Activated B cell treated with CpG ODN at 0.5 μM for 24 hours (primary cell): ENCODE measurements around the gene OSBPL7. TPM values are rescaled to one million over a fixed set of nuclear protein-coding genes. Genes with fewer than 3 reads are reported as not detected.

ENCODE experiments used
- ATAC-seq: fragments of 200-7000 bp; cut with Tn5 transposase; one replicate; pipeline ENCODE4 v1.10.0; 2021; ENCODE audit warnings: low read depth, mild to moderate bottlenecking, moderate library complexity
- CTCF ChIA-PET: fragments of 350-600 bp; sonication (Branson Sonifier 250); formaldehyde crosslinking; loops from one replicate; lab custom pipeline; 2021; ENCODE audit warnings: antibody characterized with exemption; lab: Charles Lee
- POLR2A ChIA-PET: fragments of 350-600 bp; sonication (Branson Sonifier 250); formaldehyde crosslinking; loops from one replicate; lab custom pipeline; 2021; ENCODE audit warnings: antibody characterized with exemption; lab: Charles Lee
- DNase-seq: peaks from one replicate; pipeline ENCODE4 v3.0.0; 2022
- H3K27ac Mint-ChIP-seq: one replicate; pipeline ENCODE4 v1.8.0; 2020; ENCODE audit warnings: mixed read lengths
- H3K27me3 Mint-ChIP-seq: one replicate; pipeline ENCODE4 v1.8.0; 2021; ENCODE audit warnings: mixed read lengths
- H3K36me3 Mint-ChIP-seq: one replicate; pipeline ENCODE4 v1.8.0; 2021; ENCODE audit warnings: low read depth, mixed read lengths
- H3K4me1 Mint-ChIP-seq: one replicate; pipeline ENCODE4 v1.8.0; 2021; ENCODE audit warnings: mixed read lengths
- H3K4me3 Mint-ChIP-seq: one replicate; pipeline ENCODE4 v1.8.0; 2020; ENCODE audit warnings: mild to moderate bottlenecking, mixed read lengths
- H3K9me3 Mint-ChIP-seq: one replicate; pipeline ENCODE4 v1.8.0; 2020; ENCODE audit warnings: mixed read lengths
- CTCF ChIP-seq: fragments of 200-600 bp; IDR thresholded peaks from one replicate; pipeline ENCODE4 v1.8.0; 2022; ENCODE audit warnings: antibody characterized with exemption, mild to moderate bottlenecking
- intact Hi-C: fragments of 100-400 bp; cut with micrococcal nuclease; formaldehyde crosslinking; loops from one replicate; pipeline ENCODE4 v1.15.1; 2024
- total RNA-seq: library from RNA; stranded (reverse); gene quantifications from 2 replicates; pipeline ENCODE4 v1.2.3, GENCODE V29; 2022

OSBPL7 gene
- total RNA-seq, 1 donor from 2014 or later, result 34.4 TPM

- ChIA-PET CTCF (interaction anchor here (0.6 to 1.2 kb wide), 4 partner anchors 9 to 59 kb away, joined by 3 to 5 read pairs (median 4); partner anchors contain the start of genes OSBPL7 and SCRN2), POLR2A (interaction anchor here (0.6 to 3.1 kb wide), 15 partner anchors 9 to 217 kb away, joined by 3 to 53 read pairs (median 6); partner anchors contain the start of genes CDK5RAP3, KPNB1, NFE2L1 and OSBPL7)
- Mint-ChIP-seq H3K27me3 (no peaks in the 10 kb centered on the region), H3K4me1 (peaks cover 29% of the 10 kb centered on the region), H3K4me3 (peak within 1 kb of the TSS; percentile 96), H3K27ac (peak within 1 kb of the TSS; percentile 92), H3K9me3 (no peaks in the 10 kb centered on the region), H3K36me3 (peaks cover 34% of the 10 kb centered on the region)
- ATAC-seq (peak; percentile 96), DNase-seq (peak; percentile 87)
- intact Hi-C loops, result loop anchor here (1.0 to 2.0 kb wide), 4 partner anchors 10 to 140 kb away; partner anchors contain the start of genes CDK5RAP3, OSBPL7 and SCRN2
- no peak for TF ChIP-seq CTCF
These were observed 9.7 kb upstream of the OSBPL7 start, which contains the start of the genes LRRC46 and MRPL10 for GRCh38 chr17:47831003-47831933. LRRC46 (plus strand) TSS chr17:47831670; CDS start chr17:47831990, 320 bp downstream. MRPL10 (minus strand) TSS chr17:47831541; CDS start chr17:47831511, 30 bp downstream.

GRCh38 chr17:47830396-47831002, 8.9 kb upstream of the OSBPL7 start:
- DNase-seq, result no peak
- Mint-ChIP-seq H3K36me3 (peaks cover 41% of the 10 kb centered on the region), H3K27me3 (no peaks in the 10 kb centered on the region), H3K9me3 (no peaks in the 10 kb centered on the region), H3K4me3 (peak overlapping the region; percentile 96), H3K27ac (peak overlapping the region; percentile 92), H3K4me1 (peaks cover 29% of the 10 kb centered on the region)
- ChIA-PET CTCF (interaction anchor here (1.1 to 1.2 kb wide), 3 partner anchors 8 to 59 kb away, joined by 3 to 5 read pairs (median 4); partner anchors contain the start of gene OSBPL7), POLR2A (interaction anchor here (1.2 to 3.1 kb wide), 8 partner anchors 9 to 141 kb away, joined by 3 to 53 read pairs (median 11); partner anchors contain the start of genes CDK5RAP3, OSBPL7, PNPO and SP2)
- TF ChIP-seq CTCF, result no peak
- ATAC-seq, result no peak
- intact Hi-C loops, result loop anchor here (1.0 to 2.0 kb wide), 4 partner anchors 9 to 140 kb away; partner anchors contain the start of genes CDK5RAP3, OSBPL7 and SCRN2

DNA sequence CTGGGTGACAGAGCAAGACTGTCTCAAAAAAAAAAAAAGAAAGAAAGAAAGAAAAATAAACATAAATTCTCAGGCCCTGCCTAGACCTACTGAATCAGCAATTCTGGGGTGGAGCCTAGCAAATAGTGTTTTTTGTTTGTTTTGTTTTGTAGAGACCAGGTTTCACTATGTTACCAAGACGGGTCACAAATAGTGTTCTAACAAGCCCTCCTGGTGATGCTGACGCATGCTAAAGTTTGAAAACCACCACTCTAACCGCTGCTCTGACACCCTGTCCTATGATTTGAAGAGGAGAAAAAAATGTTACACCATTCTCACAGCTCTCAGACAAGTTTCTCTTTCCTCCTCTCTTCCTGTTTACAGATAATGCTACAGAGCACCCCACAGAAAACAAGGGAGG, 8.3 kb upstream of the OSBPL7 start:
- ChIA-PET POLR2A (interaction anchor here (0.7 to 3.1 kb wide), 4 partner anchors 8 to 141 kb away, joined by 5 to 53 read pairs (median 26); partner anchors contain the start of genes CDK5RAP3, OSBPL7 and SP2), CTCF (no interaction called here)
- TF ChIP-seq CTCF, result no peak
- peak overlapping the region; percentile 96 for H3K4me3 Mint-ChIP-seq
- no peak overlapping the region for H3K27ac Mint-ChIP-seq
- H3K36me3 Mint-ChIP-seq, result peaks cover 45% of the 10 kb centered on the region
- DNase-seq, result no peak
- intact Hi-C loops, result loop anchor here (2.0 kb wide), 1 partner anchor 141 kb away; the partner anchor contains the start of gene CDK5RAP3
- no peaks in the 10 kb centered on the region for H3K27me3 Mint-ChIP-seq
- H3K4me1 Mint-ChIP-seq, result peaks cover 29% of the 10 kb centered on the region
- no peaks in the 10 kb centered on the region for H3K9me3 Mint-ChIP-seq
- ATAC-seq, result no peak

DNA sequence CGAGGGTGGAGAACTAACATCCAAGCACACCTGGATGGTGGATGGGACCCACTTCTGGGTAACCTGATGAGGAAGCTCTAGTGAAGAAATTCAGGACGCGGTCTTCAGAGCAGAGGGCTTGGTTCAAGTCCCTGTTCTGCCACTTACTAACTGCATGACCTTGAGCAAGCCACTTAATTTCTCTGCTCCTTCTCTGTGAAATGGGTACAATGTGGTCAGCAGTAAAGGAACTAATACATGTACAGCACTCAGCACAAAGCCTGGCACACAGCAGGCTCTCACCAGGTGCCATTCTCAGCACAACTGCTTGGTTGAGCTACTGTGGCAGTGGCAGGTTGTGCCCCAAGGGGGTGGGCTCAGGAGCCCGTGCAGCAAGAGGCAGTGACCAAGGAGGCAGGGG, 1.9 kb upstream of the OSBPL7 start:
- Mint-ChIP-seq H3K36me3 (peaks cover 59% of the 10 kb centered on the region), H3K4me1 (peaks cover 26% of the 10 kb centered on the region), H3K9me3 (no peaks in the 10 kb centered on the region), H3K4me3 (no peak overlapping the region), H3K27me3 (no peaks in the 10 kb centered on the region), H3K27ac (no peak overlapping the region)
- DNase-seq (no peak), ATAC-seq (no peak)
- intact Hi-C loops, result no loop called here
- POLR2A ChIA-PET, result no interaction called here
- no peak for TF ChIP-seq CTCF
- CTCF ChIA-PET, result no interaction called here
